ENCODE measurements around the gene OR2V1.
"Not testable (repeated sequence)": the region's sequence is repeated elsewhere in the genome, so short reads cannot be mapped to it uniquely, and the experiment has no call there.

The OR2V1 gene

GRCh38 chr5:181101930-181102674 lies 28.9 kb downstream of the OR2V1 start:
- DNase-seq (ENCODE audit: low read depth) = not testable (repeated sequence)

DNA sequence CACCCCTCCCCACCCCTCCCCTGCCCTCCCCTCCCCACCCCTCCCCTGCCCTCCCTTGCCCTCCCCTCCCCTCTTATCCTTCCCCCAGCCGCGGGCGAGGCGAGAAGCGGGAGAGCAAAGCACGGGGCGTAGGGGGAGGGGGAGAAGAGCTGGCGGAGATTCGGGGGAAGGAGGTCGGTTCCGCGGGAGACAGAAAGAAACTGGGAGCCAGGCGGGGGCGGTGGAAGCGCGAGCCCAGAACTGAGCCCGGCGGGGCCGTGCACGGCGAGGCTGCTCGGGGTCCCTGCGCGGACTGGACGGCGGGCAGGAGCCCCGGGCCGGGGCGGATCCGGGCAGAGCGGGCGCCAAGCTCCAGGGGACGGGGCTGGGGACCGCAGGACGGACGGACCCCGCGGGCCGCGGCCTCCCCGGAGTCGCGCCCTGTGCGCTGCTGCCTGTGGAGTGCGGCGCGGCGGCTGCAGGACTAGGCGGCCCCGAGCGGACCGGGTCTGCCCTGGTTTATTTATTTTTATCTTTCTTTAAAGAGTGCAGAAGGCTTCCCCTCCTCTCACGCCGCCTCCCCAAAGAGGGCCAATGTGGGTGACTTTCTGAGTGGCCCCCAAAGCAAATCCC lies 29.8 kb downstream of the OR2V1 start:
- DNase-seq (ENCODE audit: low read depth) = not testable (repeated sequence)

DNA sequence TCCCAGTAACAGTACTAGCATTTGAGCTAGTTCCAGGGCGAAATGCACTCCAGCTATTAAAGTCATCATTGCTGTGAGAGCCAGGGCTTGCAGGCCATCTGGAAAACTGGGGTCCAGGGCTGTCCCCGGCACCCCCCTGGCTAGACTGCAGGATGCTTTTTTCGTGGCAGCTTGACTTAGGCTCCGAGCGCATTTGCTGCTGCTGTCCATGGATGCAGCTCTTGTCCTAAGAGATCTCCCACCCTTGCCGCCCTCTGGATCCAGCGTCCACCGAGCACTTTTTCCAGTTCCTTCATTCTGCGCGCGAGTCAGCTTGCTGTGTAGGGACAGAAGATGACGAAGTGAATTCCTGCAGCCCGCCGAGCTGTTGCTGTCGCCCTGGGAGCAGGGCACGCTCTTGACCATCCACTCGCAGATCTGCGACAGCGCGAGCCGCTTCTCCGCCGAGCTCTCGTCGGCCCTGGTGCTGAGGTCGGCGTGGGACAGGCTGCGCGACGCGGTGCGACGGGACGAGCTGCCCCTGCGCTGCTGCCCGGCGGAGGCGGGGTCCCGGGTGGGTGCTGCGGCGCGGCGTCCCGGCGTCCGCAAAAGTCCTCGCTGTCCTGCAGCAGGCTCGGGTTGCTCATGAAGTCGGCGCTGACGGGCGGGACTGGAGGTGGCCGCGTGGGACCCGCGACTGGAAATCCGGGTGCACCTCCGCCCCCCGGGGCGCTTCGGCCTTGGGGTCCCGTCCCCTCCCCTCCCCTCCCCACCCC lies 30.7 kb downstream of the OR2V1 start:
- no peak for DNase-seq (ENCODE audit: low read depth)

- DNase-seq (ENCODE audit: low read depth) = no peak
Measured at GRCh38 chr5:181099602-181100086, 31.3 kb downstream of the OR2V1 start.

- no peak for DNase-seq (ENCODE audit: low read depth)
Measured at GRCh38 chr5:181098762-181099601, 32.0 kb downstream of the OR2V1 start.

DNA sequence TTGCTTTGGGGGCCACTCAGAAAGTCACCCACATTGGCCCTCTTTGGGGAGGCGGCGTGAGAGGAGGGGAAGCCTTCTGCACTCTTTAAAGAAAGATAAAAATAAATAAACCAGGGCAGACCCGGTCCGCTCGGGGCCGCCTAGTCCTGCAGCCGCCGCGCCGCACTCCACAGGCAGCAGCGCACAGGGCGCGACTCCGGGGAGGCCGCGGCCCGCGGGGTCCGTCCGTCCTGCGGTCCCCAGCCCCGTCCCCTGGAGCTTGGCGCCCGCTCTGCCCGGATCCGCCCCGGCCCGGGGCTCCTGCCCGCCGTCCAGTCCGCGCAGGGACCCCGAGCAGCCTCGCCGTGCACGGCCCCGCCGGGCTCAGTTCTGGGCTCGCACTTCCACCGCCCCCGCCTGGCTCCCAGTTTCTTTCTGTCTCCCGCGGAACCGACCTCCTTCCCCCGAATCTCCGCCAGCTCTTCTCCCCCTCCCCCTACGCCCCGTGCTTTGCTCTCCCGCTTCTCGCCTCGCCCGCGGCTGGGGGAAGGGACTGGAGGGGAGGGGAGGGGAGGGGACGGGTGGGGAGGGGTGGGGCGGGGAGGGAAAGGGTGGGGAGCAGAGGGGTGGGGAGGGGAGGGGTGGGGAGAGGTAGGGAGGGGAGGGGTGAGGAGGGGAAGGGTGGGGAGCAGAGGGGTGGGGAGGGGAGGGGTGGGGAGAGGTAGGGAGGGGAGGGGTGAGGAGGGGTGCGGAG lies 33.0 kb downstream of the OR2V1 start:
- not testable (repeated sequence) for DNase-seq (ENCODE audit: low read depth)

DNA sequence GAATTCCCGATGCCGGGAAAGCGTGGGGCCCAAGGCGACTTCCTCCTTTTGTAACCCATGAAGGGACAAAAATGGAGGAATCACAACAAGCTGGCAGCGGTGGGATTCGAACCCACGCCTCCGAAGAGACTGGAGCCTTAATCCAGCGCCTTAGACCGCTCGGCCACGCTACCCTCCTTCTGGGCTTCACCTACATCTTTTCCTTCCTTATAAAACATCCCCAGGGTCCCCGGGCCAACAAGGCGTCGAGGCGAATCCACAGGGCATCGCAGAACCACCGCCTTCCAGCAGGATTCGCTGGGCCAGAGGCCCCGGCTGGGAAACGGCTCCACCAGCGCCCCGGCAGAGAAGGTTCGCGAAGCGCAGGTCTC lies 33.6 kb downstream of the OR2V1 start:
- not testable (repeated sequence) for DNase-seq (ENCODE audit: low read depth)

DNA sequence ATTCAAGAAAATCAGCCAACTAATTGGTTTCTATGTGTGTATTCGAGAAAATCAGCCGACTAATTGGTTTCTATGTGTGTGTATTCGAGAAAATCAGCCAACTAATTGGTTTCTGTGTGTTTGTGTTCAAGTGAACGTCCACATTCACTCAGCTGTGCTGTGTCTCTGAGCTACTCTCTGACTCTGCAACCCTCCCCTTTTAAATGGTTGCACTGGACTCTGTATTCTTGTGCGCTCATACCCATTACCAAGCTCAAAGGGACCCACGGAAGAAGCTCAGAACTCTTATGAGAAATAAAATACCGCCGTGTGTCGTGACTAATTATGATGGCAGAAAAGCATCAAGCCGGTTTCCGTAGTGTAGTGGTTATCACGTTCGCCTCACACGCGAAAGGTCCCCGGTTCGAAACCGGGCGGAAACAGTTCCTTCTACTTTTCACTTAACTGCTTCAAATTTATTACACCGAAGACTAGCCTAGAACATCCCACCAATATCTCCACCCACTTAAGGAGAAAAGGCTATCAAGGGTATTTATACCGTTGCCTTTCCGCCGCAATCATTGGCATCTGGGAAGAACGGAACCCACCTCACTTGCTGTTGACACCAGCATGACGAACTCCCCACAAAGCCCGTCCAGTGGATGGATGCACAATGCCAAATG lies 34.1 kb downstream of the OR2V1 start:
- DNase-seq (ENCODE audit: low read depth) = not testable (repeated sequence)

- not testable (repeated sequence) for DNase-seq (ENCODE audit: low read depth)
Measured at GRCh38 chr5:181095162-181095561, 35.8 kb downstream of the OR2V1 start.

GRCh38 chr5:181092428-181092827 lies 38.5 kb downstream of the OR2V1 start:
- no peak for DNase-seq (ENCODE audit: low read depth)

DNA sequence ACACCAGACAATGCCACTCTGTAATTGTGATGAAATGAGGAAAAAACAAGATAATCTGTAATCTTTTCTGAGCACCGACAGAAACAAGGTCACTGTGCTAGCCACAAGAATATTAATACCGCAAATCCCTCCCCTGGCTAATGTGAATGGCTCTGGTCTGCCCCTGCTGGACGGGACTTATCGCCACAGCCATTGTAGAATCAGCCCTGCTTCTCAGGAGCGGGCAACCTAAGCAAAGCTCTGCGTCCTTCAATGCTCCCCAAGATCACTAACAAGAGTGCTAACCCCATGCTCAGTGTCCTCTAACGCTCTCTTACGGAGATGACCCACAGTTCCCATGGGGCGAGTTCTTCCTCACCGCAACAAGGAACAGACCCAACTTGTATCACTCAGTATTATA lies 42.7 kb downstream of the OR2V1 start:
- DNase-seq (ENCODE audit: low read depth) = no peak

DNA sequence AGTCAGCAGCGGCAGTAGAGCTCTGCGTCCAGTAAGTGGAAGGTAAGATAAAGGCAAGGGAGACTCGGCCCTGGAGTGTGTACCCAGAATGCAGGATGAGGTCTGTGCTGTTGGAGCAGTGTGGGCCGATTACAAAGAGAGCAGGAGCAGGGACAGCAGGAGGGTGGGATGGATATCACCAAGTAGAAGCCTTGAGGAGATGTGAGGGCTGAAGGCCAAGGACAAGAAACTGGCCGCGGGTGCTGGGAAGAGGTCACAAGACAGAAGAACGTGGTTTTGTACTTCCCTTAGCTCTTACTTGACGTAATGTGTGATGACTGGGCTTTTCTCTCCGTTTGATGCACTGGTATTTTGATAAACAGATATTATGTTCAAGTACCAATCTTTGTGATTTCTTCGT lies 43.7 kb downstream of the OR2V1 start:
- no peak for DNase-seq (ENCODE audit: low read depth)

GRCh38 chr5:181086884-181087205 lies 44.1 kb downstream of the OR2V1 start:
- no peak for DNase-seq (ENCODE audit: low read depth)

DNA sequence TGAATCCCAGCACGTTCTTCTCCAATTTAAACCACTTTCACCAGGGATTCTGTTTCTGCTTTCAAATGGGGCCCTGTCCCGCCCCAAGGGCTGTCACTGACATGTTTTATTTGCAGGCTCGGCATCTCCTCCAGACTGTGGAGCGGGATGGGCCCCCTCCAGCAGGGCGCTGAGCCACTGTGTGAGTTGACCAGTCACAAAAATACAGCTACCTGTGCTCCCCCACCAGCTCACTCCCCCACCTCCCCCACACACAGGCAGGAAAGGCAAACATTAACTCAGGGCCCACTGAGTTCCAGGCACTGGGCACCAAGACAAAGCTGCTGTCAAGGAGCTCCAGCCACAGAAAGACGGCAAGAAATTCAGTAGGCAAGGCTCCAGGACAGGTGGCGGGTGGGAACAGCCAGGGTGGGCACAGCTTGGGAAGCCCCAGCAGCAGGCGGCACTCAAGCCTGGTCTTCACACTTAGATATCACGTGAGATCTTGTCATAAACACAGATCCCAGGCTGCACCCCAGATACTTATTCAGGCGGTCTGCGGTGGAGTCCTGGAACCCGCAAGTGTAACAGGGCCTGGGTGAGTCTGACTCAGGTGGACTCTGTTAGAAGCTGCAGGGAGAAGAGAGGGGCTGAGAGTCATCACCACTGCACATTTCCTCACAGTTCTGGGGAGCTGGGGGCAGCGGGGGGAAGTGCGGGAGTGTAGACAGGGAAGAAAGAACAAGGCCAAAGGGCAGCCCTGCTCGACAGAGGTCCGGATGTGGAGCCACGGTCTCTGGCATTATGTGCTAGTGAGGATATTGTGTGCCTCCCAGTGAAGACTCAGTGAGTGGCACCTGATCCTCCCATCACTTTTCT lies 44.7 kb downstream of the OR2V1 start:
- no peak for DNase-seq (ENCODE audit: low read depth)

DNA sequence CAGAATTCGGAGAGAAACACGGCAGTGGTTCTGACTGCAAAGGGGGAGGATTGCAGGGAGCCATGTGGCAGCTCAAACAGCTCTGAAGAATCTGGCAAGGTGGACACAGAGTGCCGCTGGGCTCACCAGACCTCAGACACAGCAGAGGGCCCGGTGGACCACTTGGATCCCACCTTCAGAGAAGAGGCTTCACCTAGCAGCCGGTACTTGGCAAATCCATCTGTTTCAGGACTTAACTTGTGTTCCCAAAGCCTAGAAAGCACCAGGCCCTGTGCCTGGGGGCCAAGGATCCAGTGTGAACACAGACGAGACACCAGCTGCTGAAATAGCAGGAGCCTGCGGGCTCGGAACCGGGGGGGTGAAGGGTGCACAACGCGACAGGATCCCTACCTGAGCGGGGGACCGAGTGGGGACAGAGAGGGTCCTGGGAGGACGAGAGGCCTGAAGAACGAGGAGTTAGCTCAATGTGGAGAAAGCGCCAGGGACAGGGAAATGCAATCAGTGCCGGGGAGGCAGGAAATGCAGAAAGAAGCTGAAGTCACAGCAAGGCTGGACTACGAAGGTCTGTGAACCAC lies 46.3 kb downstream of the OR2V1 start:
- DNase-seq (ENCODE audit: low read depth) = no peak

- no peak for DNase-seq (ENCODE audit: low read depth)
Measured at GRCh38 chr5:181081989-181082388, 49.0 kb downstream of the OR2V1 start.

- DNase-seq (ENCODE audit: low read depth) = no peak
Measured at GRCh38 chr5:181076920-181077319, 54.0 kb downstream of the OR2V1 start.
